Skin epidermis (tissue), 12 donors: ENCODE results near the gene C1QL1.

Source experiments
- H3K27ac ChIP-seq, 21 experiments: fragments of 200-600 bp; sonication (generic) in 11 of 21; one replicate each; pipeline ENCODE4 v1.5.0; 2020; ENCODE audit warnings: mild to moderate bottlenecking in 3 of 21, inconsistent platforms in 2 of 21, moderate library complexity in 2 of 21
- H3K4me3 ChIP-seq, 7 experiments: fragments of 200-600 bp; sonication (generic) in 2 of 7; one replicate each; pipeline ENCODE4 v1.5.0; 2020; ENCODE audit warnings: inconsistent platforms in 2 of 7, mild to moderate bottlenecking in 2 of 7, moderate library complexity in 1 of 7

Gene C1QL1

GRCh38 chr17:44933824-44934744 is 34.0 kb downstream of the C1QL1 start:
- H3K27ac ChIP-seq, result no peak overlapping the region
- no peak overlapping the region for H3K4me3 ChIP-seq

- no peak overlapping the region for H3K27ac ChIP-seq
- no peak overlapping the region for H3K4me3 ChIP-seq
These were observed 35.4 kb downstream of the C1QL1 start for GRCh38 chr17:44932787-44933097.

- Histone ChIP-seq H3K27ac (no peak overlapping the region), H3K4me3 (no peak overlapping the region)
These were observed 35.9 kb downstream of the C1QL1 start for GRCh38 chr17:44932096-44932786.

GRCh38 chr17:44931376-44931775 is 36.7 kb downstream of the C1QL1 start:
- H3K4me3 ChIP-seq, result no peak overlapping the region
- H3K27ac ChIP-seq, result no peak overlapping the region

GRCh38 chr17:44930667-44931066 is 37.4 kb downstream of the C1QL1 start:
- H3K4me3 ChIP-seq, result no peak overlapping the region
- no peak overlapping the region for H3K27ac ChIP-seq

- no peak overlapping the region for H3K4me3 ChIP-seq
- no peak overlapping the region for H3K27ac ChIP-seq
These were observed 39.0 kb downstream of the C1QL1 start for GRCh38 chr17:44928950-44929720.

GRCh38 chr17:44928136-44928535 is 40.0 kb downstream of the C1QL1 start:
- Histone ChIP-seq H3K27ac (no peak overlapping the region), H3K4me3 (no peak overlapping the region)

GRCh38 chr17:44927696-44928095 is 40.4 kb downstream of the C1QL1 start:
- Histone ChIP-seq H3K27ac (no peak overlapping the region), H3K4me3 (no peak overlapping the region)

- no peak overlapping the region for H3K4me3 ChIP-seq
- H3K27ac ChIP-seq, result no peak overlapping the region
These were observed 41.1 kb downstream of the C1QL1 start for GRCh38 chr17:44926821-44927525.

- H3K27ac ChIP-seq, result no peak overlapping the region
- no peak overlapping the region for H3K4me3 ChIP-seq
These were observed 42.1 kb downstream of the C1QL1 start for GRCh38 chr17:44925731-44926697.

- H3K4me3 ChIP-seq, result no peak overlapping the region
- H3K27ac ChIP-seq, result no peak overlapping the region
These were observed 44.0 kb downstream of the C1QL1 start for GRCh38 chr17:44924107-44924544.

- Histone ChIP-seq H3K27ac (no peak overlapping the region), H3K4me3 (no peak overlapping the region)
These were observed 45.2 kb downstream of the C1QL1 start for GRCh38 chr17:44922746-44923470.

GRCh38 chr17:44922136-44922535 is 46.0 kb downstream of the C1QL1 start:
- Histone ChIP-seq H3K4me3 (no peak overlapping the region), H3K27ac (no peak overlapping the region)

- H3K27ac ChIP-seq, result no peak overlapping the region
These were observed 46.8 kb downstream of the C1QL1 start for GRCh38 chr17:44921122-44921882.

GRCh38 chr17:44920565-44920940 is 47.5 kb downstream of the C1QL1 start:
- Histone ChIP-seq H3K4me3 (no peak overlapping the region), H3K27ac (no peak overlapping the region)

More at GRCh38 chr17:44921122-44921882, 46.8 kb downstream of the C1QL1 start:
- H3K4me3 ChIP-seq, result no peak overlapping the region

GRCh38 chr17:44919885-44920564 is 48.1 kb downstream of the C1QL1 start:
- H3K4me3 ChIP-seq, result no peak overlapping the region
- no peak overlapping the region for H3K27ac ChIP-seq

GRCh38 chr17:44919411-44919810 is 48.7 kb downstream of the C1QL1 start:
- Histone ChIP-seq H3K27ac (no peak overlapping the region), H3K4me3 (no peak overlapping the region)
